A673 (cell line): Measurements from ENCODE around the gene FAM180A. TPM values are rescaled to one million over a fixed set of nuclear protein-coding genes. Genes with fewer than 3 reads are reported as not detected.

Source experiments
- BruUV-seq: library from RNA; stranded (reverse); fragments of 400-500 nt; replicated peaks from 2 replicates; lab custom pipeline; 2021; lab: Mats Ljungman, UMichigan
- CTCF ChIA-PET: fragments of 300-600 bp; sonication (Branson Sonifier 250); formaldehyde crosslinking; loops from one replicate; lab custom pipeline; 2022; ENCODE audit warnings: antibody characterized with exemption; lab: Charles Lee
- POLR2A ChIA-PET: fragments of 300-600 bp; sonication (Branson Sonifier 250); formaldehyde crosslinking; loops from one replicate; lab custom pipeline; 2022; ENCODE audit warnings: antibody characterized with exemption; ENCODE audit not compliant: low non-redundant PET; lab: Charles Lee
- DNase-seq: peaks from one replicate; pipeline ENCODE4 v3.0.0-alpha.2; 2015; ENCODE audit warnings: low spot score
- H3K27ac ChIP-seq: fragments of 200-600 bp; sonication (generic); 2 replicates; pipeline ENCODE4 v1.5.1; 2016; ENCODE audit warnings: mixed run types, low read depth, mild to moderate bottlenecking, mixed read lengths, antibody characterized with exemption, low read length; ENCODE audit not compliant: poor library complexity, severe bottlenecking
- H3K27me3 ChIP-seq: fragments of 200-600 bp; sonication (generic); replicated peaks from 2 replicates; pipeline ENCODE4 v1.6.1; 2017; ENCODE audit warnings: mixed run types, low read depth, mild to moderate bottlenecking, mixed read lengths, antibody characterized with exemption, low read length; ENCODE audit not compliant: insufficient read depth, poor library complexity
- H3K36me3 ChIP-seq: fragments of 200-600 bp; sonication (generic); 2 replicates; pipeline ENCODE4 v1.6.1; 2016; ENCODE audit warnings: mixed run types, mild to moderate bottlenecking, mixed read lengths, antibody characterized with exemption, low read length; ENCODE audit not compliant: insufficient read depth, poor library complexity, severe bottlenecking
- H3K4me1 ChIP-seq: fragments of 200-600 bp; sonication (generic); 2 replicates; pipeline ENCODE4 v1.6.1; 2017; ENCODE audit warnings: mixed run types, mild to moderate bottlenecking, mixed read lengths, antibody characterized with exemption, low read length; ENCODE audit not compliant: insufficient read depth, poor library complexity, severe bottlenecking
- H3K4me3 ChIP-seq: fragments of 200-600 bp; sonication (generic); 2 replicates; pipeline ENCODE4 v1.5.1; 2016; ENCODE audit warnings: low read depth, mixed run types, mild to moderate bottlenecking, mixed read lengths, low read length; ENCODE audit not compliant: poor library complexity, severe bottlenecking
- H3K9me3 ChIP-seq: fragments of 200-600 bp; sonication (generic); 2 replicates; pipeline ENCODE4 v1.6.1; 2016; ENCODE audit warnings: mixed run types, low read depth, mild to moderate bottlenecking, mixed read lengths, antibody characterized with exemption, low read length; ENCODE audit not compliant: poor library complexity, severe bottlenecking
- CTCF ChIP-seq: fragments of 300-800, 200-600 bp; sonication (generic); conservative IDR thresholded peaks from 2 replicates; pipeline ENCODE4 v1.5.1; 2017; ENCODE audit warnings: low read depth, mild to moderate bottlenecking, antibody characterized with exemption, low read length, moderate library complexity, mixed read lengths
- EZH2 ChIP-seq: fragments of 200-600 bp; sonication (generic); IDR thresholded peaks from 2 replicates; pipeline ENCODE4 v1.6.1; 2017; ENCODE audit warnings: borderline replicate concordance, low read depth, mild to moderate bottlenecking, mixed read lengths, antibody characterized with exemption, low read length; ENCODE audit not compliant: poor library complexity, severe bottlenecking
- intact Hi-C: fragments of 100-400 bp; cut with micrococcal nuclease; formaldehyde crosslinking; loops from one replicate; pipeline ENCODE4 v1.10.0; 2022; ENCODE audit not compliant: unreplicated experiment
- total RNA-seq: library from RNA; stranded (reverse); gene quantifications from 2 replicates; pipeline ENCODE4 v1.2.3, GENCODE V29; 2021

Gene FAM180A
- total RNA-seq, 1 experiment from 2014 or later = not detected

GRCh38 chr7:135715673-135716072, 32.9 kb downstream of the FAM180A start:
- peaks cover 10% of the 10 kb centered on the region for H3K4me1 ChIP-seq
- TF ChIP-seq EZH2 = no peak
- TF ChIP-seq CTCF = no peak
- H3K36me3 ChIP-seq = no peaks in the 10 kb centered on the region
- no peak for DNase-seq
- no TSS peak for BruUV-seq
- H3K4me3 ChIP-seq = no peak overlapping the region
- POLR2A ChIA-PET = no interaction called here
- H3K27ac ChIP-seq = no peak overlapping the region
- H3K9me3 ChIP-seq = no peaks in the 10 kb centered on the region
- CTCF ChIA-PET = no interaction called here
- intact Hi-C loops = no loop called here
- peaks cover 81% of the 10 kb centered on the region for H3K27me3 ChIP-seq

- intact Hi-C loops = no loop called here
Measured at GRCh38 chr7:135715055-135715522, 33.5 kb downstream of the FAM180A start.

GRCh38 chr7:135714534-135715009, 34.0 kb downstream of the FAM180A start:
- Histone ChIP-seq H3K4me1 (peaks cover 10% of the 10 kb centered on the region), H3K27me3 (peaks cover 81% of the 10 kb centered on the region), H3K27ac (no peak overlapping the region), H3K36me3 (no peaks in the 10 kb centered on the region), H3K4me3 (no peak overlapping the region), H3K9me3 (no peaks in the 10 kb centered on the region)
- CTCF ChIA-PET = no interaction called here
- DNase-seq = no peak
- intact Hi-C loops = no loop called here
- POLR2A ChIA-PET = no interaction called here
- TF ChIP-seq CTCF = no peak
- no peak for TF ChIP-seq EZH2
- no TSS peak for BruUV-seq

More at GRCh38 chr7:135715055-135715522, 33.5 kb downstream of the FAM180A start:
- TF ChIP-seq CTCF (no peak), EZH2 (no peak)
- Histone ChIP-seq H3K9me3 (no peaks in the 10 kb centered on the region), H3K27ac (no peak overlapping the region), H3K4me3 (no peak overlapping the region), H3K27me3 (peaks cover 81% of the 10 kb centered on the region), H3K36me3 (no peaks in the 10 kb centered on the region), H3K4me1 (peaks cover 10% of the 10 kb centered on the region)
- CTCF ChIA-PET = no interaction called here
- POLR2A ChIA-PET = no interaction called here
- BruUV-seq = no TSS peak
- DNase-seq = no peak
